T-cell (primary cell): Measurements from ENCODE around the gene EFTUD2. TPM values are rescaled to one million over a fixed set of nuclear protein-coding genes. Genes with fewer than 3 reads are reported as not detected.

Experiments
- ATAC-seq, 4 experiments: fragments of 200-7000 bp in 3 of 4; fragments of 150-1000 bp in 1 of 4; cut with Tn5 transposase; replicated peaks in 1 of 4; 1 replicate in 3 of 4; 2 replicates in 1 of 4; pipeline ENCODE4 v1.10.0; 2021; ENCODE audit warnings: moderate library complexity in 3 of 4, mild to moderate bottlenecking in 2 of 4, moderate number of reproducible peaks in 1 of 4
- CTCF ChIA-PET, 2 donors: fragments of 300-600 bp; sonication (Branson Sonifier 250); formaldehyde crosslinking; loops; one replicate each; lab custom pipeline; 2022; ENCODE audit warnings: antibody characterized with exemption in 2 of 2; lab: Charles Lee
- POLR2A ChIA-PET, 2 donors: fragments of 300-600 bp; sonication (Branson Sonifier 250); formaldehyde crosslinking; loops; one replicate each; lab custom pipeline; 2022; ENCODE audit warnings: antibody characterized with exemption in 2 of 2; lab: Charles Lee
- DNase-seq, 35 experiments: peaks; one replicate each; pipeline versions ENCODE4 v3.0.0 to v3.0.0-alpha.2; 2013 to 2023
- H3K27ac ChIP-seq: one replicate; pipeline ENCODE4 v1.5.1; 2013; ENCODE audit warnings: low read length
- H3K27me3 ChIP-seq, 2 experiments: replicated peaks in 1 of 2; 1 replicate in 1 of 2; 2 replicates in 1 of 2; pipeline versions ENCODE4 v1.6.1 to v1.7.0; 2013; ENCODE audit warnings: low read length in 1 of 2, mixed read lengths in 1 of 2; ENCODE audit not compliant: control insufficient read depth in 2 of 2, insufficient read depth in 2 of 2; ENCODE audit errors: extremely low read depth in 1 of 2
- H3K36me3 ChIP-seq, 2 donors: 1 replicate in 1 of 2; 2 replicates in 1 of 2; pipeline versions ENCODE4 v1.6.1 to v1.7.0; 2013; ENCODE audit warnings: low read length in 1 of 2; ENCODE audit not compliant: control insufficient read depth in 2 of 2, insufficient read depth in 1 of 2; ENCODE audit errors: extremely low read depth in 1 of 2
- H3K4me1 ChIP-seq, 2 experiments: 1 replicate in 1 of 2; 2 replicates in 1 of 2; pipeline versions ENCODE4 v1.6.1 to v1.7.0; 2013; ENCODE audit warnings: low read length in 2 of 2, mixed read lengths in 1 of 2; ENCODE audit not compliant: insufficient read depth in 2 of 2, control insufficient read depth in 1 of 2; ENCODE audit errors: extremely low read depth in 1 of 2
- H3K4me3 ChIP-seq, 2 donors: 1 replicate in 1 of 2; 2 replicates in 1 of 2; pipeline versions ENCODE4 v1.5.1 to v1.7.0; 2013; ENCODE audit warnings: mild to moderate bottlenecking in 2 of 2, low read length in 1 of 2, moderate library complexity in 1 of 2; ENCODE audit not compliant: control insufficient read depth in 1 of 2; ENCODE audit errors: extremely low read depth in 1 of 2
- H3K9me3 ChIP-seq: 2 replicates; pipeline ENCODE4 v1.7.0; 2013
- H3K27ac Mint-ChIP-seq, 2 donors: one replicate each; pipeline ENCODE4 v1.8.0; 2020 to 2021; ENCODE audit warnings: mild to moderate bottlenecking in 2 of 2, mixed read lengths in 2 of 2
- H3K27me3 Mint-ChIP-seq, 2 donors: one replicate each; pipeline ENCODE4 v1.8.0; 2021 to 2022; ENCODE audit warnings: mixed read lengths in 2 of 2
- H3K36me3 Mint-ChIP-seq: one replicate; pipeline ENCODE4 v1.8.0; 2021; ENCODE audit warnings: mixed read lengths
- H3K4me1 Mint-ChIP-seq, 3 donors: one replicate each; pipeline ENCODE4 v1.8.0; 2020 to 2022; ENCODE audit warnings: mixed read lengths in 3 of 3, mild to moderate bottlenecking in 1 of 3
- H3K4me3 Mint-ChIP-seq, 3 donors: one replicate each; pipeline ENCODE4 v1.8.0; 2020 to 2022; ENCODE audit warnings: mild to moderate bottlenecking in 3 of 3, mixed read lengths in 3 of 3, moderate library complexity in 3 of 3
- H3K9me3 Mint-ChIP-seq, 3 donors: one replicate each; pipeline ENCODE4 v1.8.0; 2020 to 2022; ENCODE audit warnings: mixed read lengths in 3 of 3
- WGBS: methylation state at CpG from one replicate; pipeline ENCODE4 v1.1.5; 2013; ENCODE audit warnings: missing lambda C conversion rate; ENCODE audit not compliant: insufficient coverage; 5-methylcytosine and 5-hydroxymethylcytosine counted together
- total RNA-seq, 35 experiments: library from RNA in 6 of 35; stranded (reverse) in 6 of 35; fragments of 120-200 nt in 1 of 35; gene quantifications; one replicate each; pipeline versions ENCODE4 v1.2.1 to v1.2.4 and lab custom pipeline; 2013 to 2026

EFTUD2 gene
- total RNA-seq, 5 donors from 2014 or later (not counting 1 experiment from before 2014, with no cell fraction given) = 83.1 to 127 (median 96.0) TPM

GRCh38 chr17:44871556-44871955 lies 27.7 kb downstream of the EFTUD2 start:
- H3K4me3 Mint-ChIP-seq = no peak overlapping the region
- WGBS = 98% methylated on average over 7 of the region's 12 CpGs

DNA sequence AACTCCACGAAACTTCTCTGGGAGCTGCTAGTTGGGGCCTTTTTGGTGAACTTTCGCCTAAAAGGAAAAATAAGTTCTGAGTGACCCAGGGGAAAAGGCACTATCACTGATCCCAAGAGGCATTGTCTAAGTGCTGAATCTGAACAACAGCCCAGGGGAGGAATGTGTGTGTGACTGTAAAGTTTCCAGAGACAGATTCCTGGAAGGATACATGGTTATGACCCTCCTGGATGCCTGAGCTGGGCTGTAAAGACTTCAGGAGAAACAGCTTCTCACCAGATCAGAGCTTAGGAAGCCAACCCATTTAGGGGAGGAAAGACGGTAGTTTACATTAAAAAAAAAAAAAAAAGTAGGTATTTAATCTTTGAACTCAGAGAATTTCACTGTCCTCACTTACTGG lies 31.4 kb downstream of the EFTUD2 start:
- WGBS = 100% methylated on average over 1 of the region's 3 CpGs
- Histone ChIP-seq H3K9me3 (no peaks in the 10 kb centered on the region), H3K27ac (no peak overlapping the region), H3K4me3 (no peak overlapping the region), H3K27me3 (no peaks in the 10 kb centered on the region), H3K36me3 (peaks cover 17 to 70% of the 10 kb centered on the region in 2 donors), H3K4me1 (no peaks in the 10 kb centered on the region)
- Mint-ChIP-seq H3K9me3 (no peaks in the 10 kb centered on the region), H3K36me3 (peaks cover 53% of the 10 kb centered on the region), H3K27me3 (no peaks in the 10 kb centered on the region), H3K4me1 (no peaks in the 10 kb centered on the region), H3K27ac (no peak overlapping the region), H3K4me3 (no peak overlapping the region)
- CTCF ChIA-PET = interaction anchor here (0.6 to 2.9 kb wide), 3 partner anchors 65 to 209 kb away, joined by 3 to 10 read pairs (median 4); no protein-coding TSS in a partner anchor
- no peak for ATAC-seq
- POLR2A ChIA-PET = interaction anchor here (0.5 to 0.7 kb wide), 3 partner anchors 26 to 353 kb away, joined by 3 to 7 read pairs (median 4); no protein-coding TSS in a partner anchor
- no peak for DNase-seq

More at GRCh38 chr17:44871556-44871955, 27.7 kb downstream of the EFTUD2 start:
- CTCF ChIA-PET = no interaction called here
- Histone ChIP-seq H3K9me3 (no peaks in the 10 kb centered on the region), H3K4me3 (no peak overlapping the region), H3K36me3 (peaks cover 12 to 78% of the 10 kb centered on the region in 2 donors), H3K4me1 (no peaks in the 10 kb centered on the region), H3K27ac (no peak overlapping the region), H3K27me3 (no peaks in the 10 kb centered on the region)
- ATAC-seq (no peak), DNase-seq (no peak)
- H3K4me1 Mint-ChIP-seq = no peaks in the 10 kb centered on the region
- POLR2A ChIA-PET = no interaction called here
- H3K27ac Mint-ChIP-seq = no peak overlapping the region
- H3K27me3 Mint-ChIP-seq = no peaks in the 10 kb centered on the region
- H3K36me3 Mint-ChIP-seq = peaks cover 50% of the 10 kb centered on the region
- no peaks in the 10 kb centered on the region for H3K9me3 Mint-ChIP-seq

DNA sequence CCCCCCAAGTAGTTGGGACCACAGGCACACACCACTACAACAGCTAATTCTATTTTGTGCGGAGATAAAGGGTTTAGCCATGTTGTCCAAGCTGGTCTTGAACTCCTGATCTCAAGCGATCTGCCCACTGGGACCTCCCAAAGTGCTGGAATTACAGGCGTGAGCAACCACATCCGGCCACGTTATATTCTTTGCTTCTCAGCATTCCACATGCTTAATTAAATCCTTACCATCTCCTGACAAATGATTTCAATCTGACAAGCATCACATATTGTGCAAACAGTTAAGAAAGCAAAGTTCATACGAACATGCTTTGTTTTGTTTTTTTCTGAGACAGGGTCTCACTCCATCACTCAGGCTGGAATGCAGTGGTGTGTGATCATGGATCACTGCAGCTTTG lies 33.3 kb downstream of the EFTUD2 start:
- H3K27ac Mint-ChIP-seq = no peak overlapping the region
- H3K9me3 ChIP-seq = no peaks in the 10 kb centered on the region
- H3K4me3 ChIP-seq = no peak overlapping the region
- H3K27me3 ChIP-seq = no peaks in the 10 kb centered on the region
- H3K36me3 ChIP-seq = peaks cover 19 to 68% of the 10 kb centered on the region in 2 donors
- DNase-seq = no peak
- ATAC-seq = no peak
- no peaks in the 10 kb centered on the region for H3K9me3 Mint-ChIP-seq
- H3K4me3 Mint-ChIP-seq = no peak overlapping the region
- no peaks in the 10 kb centered on the region for H3K27me3 Mint-ChIP-seq
- H3K36me3 Mint-ChIP-seq = peaks cover 49% of the 10 kb centered on the region
- no peaks in the 10 kb centered on the region for H3K4me1 ChIP-seq
- no peak overlapping the region for H3K27ac ChIP-seq
- ChIA-PET POLR2A (no interaction called here), CTCF (interaction anchor here (0.8 to 2.9 kb wide), 2 partner anchors 88 to 91 kb away, joined by 4 to 10 read pairs; no protein-coding TSS in a partner anchor)
- no peaks in the 10 kb centered on the region for H3K4me1 Mint-ChIP-seq
- WGBS = 98% methylated on average over 5 of the region's 6 CpGs

- Mint-ChIP-seq H3K27ac (no peak overlapping the region), H3K4me1 (no peaks in the 10 kb centered on the region), H3K27me3 (no peaks in the 10 kb centered on the region), H3K4me3 (no peak overlapping the region), H3K9me3 (no peaks in the 10 kb centered on the region), H3K36me3 (peaks cover 49% of the 10 kb centered on the region)
- Histone ChIP-seq H3K36me3 (peaks cover 21 to 71% of the 10 kb centered on the region in 2 donors), H3K27ac (no peak overlapping the region), H3K9me3 (no peaks in the 10 kb centered on the region), H3K4me1 (no peaks in the 10 kb centered on the region), H3K4me3 (no peak overlapping the region), H3K27me3 (no peaks in the 10 kb centered on the region)
- DNase-seq = peak; percentile 29 to 87 (median 60)
- ChIA-PET POLR2A (no interaction called here), CTCF (interaction anchor here (0.6 to 1.2 kb wide), 5 partner anchors 36 to 159 kb away, joined by 3 to 9 read pairs (median 4); no protein-coding TSS in a partner anchor)
- peak; percentile 69 to 82 (median 72) for ATAC-seq
- WGBS = no CpG with 5 or more reads among the region's 1 CpG
Measured at GRCh38 chr17:44865231-44865660, 34.0 kb downstream of the EFTUD2 start.

- DNase-seq = no peak
- POLR2A ChIA-PET = no interaction called here
- H3K9me3 Mint-ChIP-seq = no peaks in the 10 kb centered on the region
- peaks cover 47% of the 10 kb centered on the region for H3K36me3 Mint-ChIP-seq
- H3K27me3 Mint-ChIP-seq = no peaks in the 10 kb centered on the region
- H3K27ac ChIP-seq = no peak overlapping the region
- peak in 2 of 4 experiments; percentile 20 to 43 for ATAC-seq
- H3K27ac Mint-ChIP-seq = no peak overlapping the region
- H3K36me3 ChIP-seq = peaks cover 25 to 71% of the 10 kb centered on the region in 2 donors
- no peaks in the 10 kb centered on the region for H3K4me1 Mint-ChIP-seq
- CTCF ChIA-PET = interaction anchor here (0.6 to 1.2 kb wide), 6 partner anchors 37 to 160 kb away, joined by 3 to 9 read pairs (median 4); no protein-coding TSS in a partner anchor
- H3K4me1 ChIP-seq = no peaks in the 10 kb centered on the region
- H3K4me3 Mint-ChIP-seq = no peak overlapping the region
- H3K4me3 ChIP-seq = no peak overlapping the region
- 73% methylated on average over 8 of the region's 10 CpGs for WGBS
- H3K27me3 ChIP-seq = no peaks in the 10 kb centered on the region
- no peaks in the 10 kb centered on the region for H3K9me3 ChIP-seq
Measured at GRCh38 chr17:44864831-44865230, 34.4 kb downstream of the EFTUD2 start.

- no peak overlapping the region for H3K4me3 ChIP-seq
- CTCF ChIA-PET = interaction anchor here (0.6 to 1.1 kb wide), 3 partner anchors 13 to 183 kb away, joined by 3 read pairs; no protein-coding TSS in a partner anchor
- Mint-ChIP-seq H3K27me3 (no peaks in the 10 kb centered on the region), H3K36me3 (peaks cover 44% of the 10 kb centered on the region), H3K9me3 (no peaks in the 10 kb centered on the region), H3K4me3 (no peak overlapping the region), H3K27ac (no peak overlapping the region), H3K4me1 (no peaks in the 10 kb centered on the region)
- H3K27me3 ChIP-seq = no peaks in the 10 kb centered on the region
- no peaks in the 10 kb centered on the region for H3K4me1 ChIP-seq
- H3K36me3 ChIP-seq = peaks cover 17 to 72% of the 10 kb centered on the region in 2 donors
- H3K27ac ChIP-seq = no peak overlapping the region
- no peak for DNase-seq
- ATAC-seq = no peak
- no peaks in the 10 kb centered on the region for H3K9me3 ChIP-seq
- POLR2A ChIA-PET = no interaction called here
- 93% methylated on average over 2 of the region's 12 CpGs for WGBS
Measured at GRCh38 chr17:44863061-44863918, 36.0 kb downstream of the EFTUD2 start.
